ENCODE data around the gene MAP4K1.
"Not testable (repeated sequence)": the region's sequence is repeated elsewhere in the genome, so short reads cannot be mapped to it uniquely, and the experiment has no call there.

MAP4K1 gene

GRCh38 chr19:38624822-38625221 lies 7.1 kb upstream of the MAP4K1 start:
- no peak for DNase-seq (ENCODE audit: low spot score)

GRCh38 chr19:38619361-38620174 lies 1.8 kb upstream of the MAP4K1 start:
- DNase-seq (ENCODE audit: low spot score): no peak

- DNase-seq (ENCODE audit: low spot score): peak; percentile 99
These were observed 1.0 kb upstream of the MAP4K1 start, which contains the start of gene EIF3K for GRCh38 chr19:38618590-38619360. Gene EIF3K (plus strand): TSS chr19:38619188. CDS start chr19:38619269, 81 bp downstream.

GRCh38 chr19:38617283-38617763 lies 430 bp downstream of the MAP4K1 start:
- DNase-seq (ENCODE audit: low spot score): no peak

- DNase-seq (ENCODE audit: low spot score): no peak
These were observed 1.5 kb downstream of the MAP4K1 start for GRCh38 chr19:38616265-38616664.

- DNase-seq (ENCODE audit: low spot score): no peak
These were observed 2.7 kb downstream of the MAP4K1 start for GRCh38 chr19:38615007-38615581.

GRCh38 chr19:38614289-38614688 lies 3.5 kb downstream of the MAP4K1 start:
- no peak for DNase-seq (ENCODE audit: low spot score)

GRCh38 chr19:38606131-38606530 lies 11.6 kb downstream of the MAP4K1 start:
- no peak for DNase-seq (ENCODE audit: low spot score)

GRCh38 chr19:38602856-38603255 lies 14.9 kb downstream of the MAP4K1 start:
- not testable (repeated sequence) for DNase-seq (ENCODE audit: low spot score)

GRCh38 chr19:38599722-38600121 lies 18.0 kb downstream of the MAP4K1 start:
- DNase-seq (ENCODE audit: low spot score): no peak

- DNase-seq (ENCODE audit: low spot score): no peak
These were observed 20.7 kb downstream of the MAP4K1 start for GRCh38 chr19:38597075-38597474.

GRCh38 chr19:38596057-38596981 lies 21.4 kb downstream of the MAP4K1 start:
- peak; percentile 80 for DNase-seq (ENCODE audit: low spot score)

GRCh38 chr19:38592940-38593339 lies 24.8 kb downstream of the MAP4K1 start:
- no peak for DNase-seq (ENCODE audit: low spot score)

- DNase-seq (ENCODE audit: low spot score): no peak
These were observed 29.7 kb downstream of the MAP4K1 start for GRCh38 chr19:38588041-38588440.

GRCh38 chr19:38587562-38587961 lies 30.2 kb downstream of the MAP4K1 start:
- DNase-seq (ENCODE audit: low spot score): no peak

GRCh38 chr19:38583985-38584305 lies 33.8 kb downstream of the MAP4K1 start:
- DNase-seq (ENCODE audit: low spot score): no peak

- DNase-seq (ENCODE audit: low spot score): no peak
These were observed 34.4 kb downstream of the MAP4K1 start for GRCh38 chr19:38583219-38583984.

- DNase-seq (ENCODE audit: low spot score): no peak
These were observed 37.7 kb downstream of the MAP4K1 start for GRCh38 chr19:38580080-38580479.

- DNase-seq (ENCODE audit: low spot score): not testable (repeated sequence)
These were observed 38.4 kb downstream of the MAP4K1 start for GRCh38 chr19:38579304-38579703.

GRCh38 chr19:38577826-38578225 lies 39.9 kb downstream of the MAP4K1 start:
- no peak for DNase-seq (ENCODE audit: low spot score)

- DNase-seq (ENCODE audit: low spot score): no peak
These were observed 46.1 kb downstream of the MAP4K1 start for GRCh38 chr19:38571682-38572081.
